ENCODE results near the gene UBTD2. TPM values are rescaled to one million over a fixed set of nuclear protein-coding genes. Genes with fewer than 3 reads are reported as not detected.

Gene UBTD2
- total and polyA plus RNA-seq, 9 of the 15 experiments (the other 6 are each of a cell fraction or from before 2014, with no cell fraction given), result 0.01 to 0.46 (median 0.15) TPM; not detected in 1

GRCh38 chr5:172173564-172174153 lies 109.9 kb downstream of the UBTD2 start (continued):
- TF ChIP-seq ZNF318 (IDR thresholded peaks at IDR 0.05; ENCODE audit: borderline replicate concordance in 1 of 2, low read depth in 1 of 2) (no peak), PML (IDR thresholded peaks at IDR 0.05; ENCODE audit: low read length) (no peak), MXI1 (IDR thresholded peaks at IDR 0.05; ENCODE audit: low read depth, low read length) (no peak), KDM2B (CRISPR knock-in tag; IDR thresholded peaks at IDR 0.05) (no peak), BACH1 (tag; IDR thresholded peaks at IDR 0.05) (no peak), SIN3A (IDR thresholded peaks at IDR 0.05; ENCODE audit: borderline replicate concordance in 2 of 2, control insufficient read depth in 1 of 2, low read depth in 2 of 2, low read length in 2 of 2) (no peak), SMAD4 (CRISPR knock-in tag; conservative IDR thresholded peaks at IDR 0.05) (no peak), FOSL1 (tag; conservative IDR thresholded peaks at IDR 0.05) (peak; percentile 52)
